Fibroblast of skin of right quadriceps (primary cell): ENCODE measurements around the gene ANKAR.
A peak's percentile ranks its signal among the peaks of the same experiment; 100 is the strongest.
"Not testable (repeated sequence)": the region's sequence is repeated elsewhere in the genome, so short reads cannot be mapped to it uniquely, and the experiment has no call there.

ENCODE experiments used
- DNase-seq: peaks from one replicate; pipeline ENCODE4 v3.0.0-alpha.2; 2013

Gene ANKAR, protein sequence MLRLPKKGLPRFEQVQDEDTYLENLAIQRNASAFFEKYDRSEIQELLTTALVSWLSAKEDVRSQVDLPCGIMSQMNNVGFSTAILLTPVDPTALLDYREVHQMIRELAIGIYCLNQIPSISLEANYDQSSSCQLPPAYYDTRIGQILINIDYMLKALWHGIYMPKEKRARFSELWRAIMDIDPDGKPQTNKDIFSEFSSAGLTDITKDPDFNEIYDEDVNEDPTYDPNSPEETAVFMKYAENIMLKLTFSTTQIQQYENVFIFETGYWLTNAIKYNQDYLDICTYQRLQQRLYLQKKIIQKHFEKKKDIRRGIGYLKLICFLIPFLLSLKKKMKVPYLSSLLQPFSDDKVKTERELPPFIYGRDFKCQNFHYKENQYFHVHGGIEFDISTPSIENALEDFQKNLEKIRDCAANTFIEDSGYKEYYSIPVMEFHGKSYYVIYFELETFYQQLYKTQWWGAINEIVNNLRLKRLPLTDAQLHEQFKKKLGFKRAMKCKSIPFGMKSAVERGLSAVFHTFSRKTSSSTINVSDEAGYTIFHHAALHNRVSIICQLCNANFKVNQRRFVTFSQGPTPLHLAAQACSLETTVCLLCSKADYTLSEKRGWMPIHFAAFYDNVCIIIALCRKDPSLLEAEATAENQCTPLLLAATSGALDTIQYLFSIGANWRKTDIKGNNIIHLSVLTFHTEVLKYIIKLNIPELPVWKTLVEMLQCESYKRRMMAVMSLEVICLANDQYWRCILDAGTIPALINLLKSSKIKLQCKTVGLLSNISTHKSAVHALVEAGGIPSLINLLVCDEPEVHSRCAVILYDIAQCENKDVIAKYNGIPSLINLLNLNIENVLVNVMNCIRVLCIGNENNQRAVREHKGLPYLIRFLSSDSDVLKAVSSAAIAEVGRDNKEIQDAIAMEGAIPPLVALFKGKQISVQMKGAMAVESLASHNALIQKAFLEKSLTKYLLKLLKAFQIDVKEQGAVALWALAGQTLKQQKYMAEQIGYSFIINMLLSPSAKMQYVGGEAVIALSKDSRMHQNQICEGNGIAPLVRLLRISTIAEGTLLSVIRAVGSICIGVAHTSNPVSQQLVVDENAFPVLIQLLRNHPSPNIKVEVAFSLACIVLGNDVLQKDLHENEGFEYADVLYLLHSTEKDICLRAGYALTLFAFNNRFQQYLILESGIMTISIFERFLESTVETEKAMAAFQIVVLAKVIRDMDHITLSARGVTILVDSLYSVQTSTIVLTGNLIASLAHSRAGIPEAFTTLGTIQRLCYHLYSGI (N-terminal part only)

DNA sequence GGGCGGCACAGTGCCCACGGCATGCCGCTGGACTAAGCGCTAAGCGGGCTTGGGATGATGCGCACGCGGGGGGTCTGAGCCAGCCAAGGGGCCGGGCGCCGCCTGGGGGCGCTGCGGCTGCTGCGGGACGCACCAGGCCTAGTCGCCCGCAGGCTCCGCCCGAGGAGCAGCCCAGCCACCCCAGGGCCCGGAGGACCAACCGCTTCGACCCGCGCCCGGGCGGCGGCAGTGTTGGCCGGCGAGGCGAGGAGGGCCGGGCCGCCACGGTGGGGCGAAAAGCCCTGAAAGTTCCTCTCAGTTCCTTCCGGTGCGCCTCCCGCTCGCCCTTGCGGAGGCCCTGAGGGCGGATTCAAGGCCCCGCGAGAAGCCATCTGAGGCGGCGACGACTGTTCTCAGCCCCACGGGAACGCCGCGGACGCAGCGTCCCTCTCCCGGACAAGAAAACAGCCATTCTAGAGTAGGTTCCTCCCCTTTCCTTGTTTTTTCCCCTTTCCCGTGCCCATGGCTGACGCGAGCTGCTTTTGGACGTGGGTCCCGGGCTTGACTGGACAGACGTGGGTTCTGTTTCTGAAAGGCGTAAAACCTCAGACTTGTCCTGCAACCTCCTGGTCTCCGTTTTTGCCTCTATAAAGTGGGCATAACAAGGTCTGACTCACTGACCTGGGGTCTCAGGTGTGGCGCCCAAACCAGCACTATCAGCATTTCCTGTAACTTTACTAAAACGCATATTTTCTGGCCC lies at the start of gene ANKAR:
Gene ANKAR, plus strand, starts transcription at position 297 of the 739 bp plus-strand sequence. CDS start 1,821 bp downstream, outside the sequence.
- DNase-seq, result peak; percentile 90

- no peak for DNase-seq
These were observed 48.8 kb upstream of the ANKAR start for GRCh38 chr2:189625636-189626035.

GRCh38 chr2:189627789-189628188 lies 46.7 kb upstream of the ANKAR start:
- DNase-seq, result no peak

GRCh38 chr2:189628817-189629530 lies 45.5 kb upstream of the ANKAR start:
- DNase-seq, result no peak

- DNase-seq, result no peak
These were observed 44.7 kb upstream of the ANKAR start for GRCh38 chr2:189629531-189630453.

DNA sequence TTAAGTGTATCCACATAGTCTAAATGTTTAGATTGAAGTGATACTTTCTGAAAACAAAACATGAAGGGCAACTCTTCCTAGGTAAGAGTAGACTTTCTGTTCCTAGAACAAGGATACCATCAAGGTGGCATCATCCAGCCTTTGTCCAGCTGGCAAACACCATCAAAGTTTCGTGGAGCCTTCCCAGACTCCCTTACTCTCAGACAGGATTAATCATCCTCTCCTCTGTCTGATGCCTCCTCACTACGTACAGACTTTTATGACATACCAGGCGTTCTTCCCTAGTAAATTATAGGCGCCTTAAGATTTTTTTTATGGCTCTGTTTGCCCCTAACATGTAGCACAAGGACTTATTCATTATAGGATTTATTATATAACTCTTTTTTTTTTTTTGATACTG lies 42.6 kb upstream of the ANKAR start:
- DNase-seq, result peak; percentile 37

- no peak for DNase-seq
These were observed 41.1 kb upstream of the ANKAR start for GRCh38 chr2:189633392-189633811.

DNA sequence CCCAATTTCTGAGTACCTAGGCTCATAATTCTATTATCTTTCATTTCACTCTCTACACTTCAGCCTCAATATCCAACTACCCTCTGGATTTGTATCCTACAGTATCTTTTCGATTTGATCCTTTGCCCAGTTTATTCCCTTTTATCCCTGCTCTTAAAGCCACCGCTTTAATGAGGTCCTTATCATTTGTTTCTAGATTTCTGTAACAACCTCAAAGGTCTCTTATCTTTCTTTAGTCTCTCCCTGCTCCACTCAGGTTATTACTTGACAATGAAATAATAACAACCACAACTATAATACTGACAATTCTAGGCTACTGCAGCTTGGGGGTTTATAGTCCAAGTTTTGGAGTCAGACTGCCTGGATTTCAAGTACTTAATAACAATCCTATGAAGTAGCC lies 39.1 kb upstream of the ANKAR start:
- DNase-seq, result no peak

DNA sequence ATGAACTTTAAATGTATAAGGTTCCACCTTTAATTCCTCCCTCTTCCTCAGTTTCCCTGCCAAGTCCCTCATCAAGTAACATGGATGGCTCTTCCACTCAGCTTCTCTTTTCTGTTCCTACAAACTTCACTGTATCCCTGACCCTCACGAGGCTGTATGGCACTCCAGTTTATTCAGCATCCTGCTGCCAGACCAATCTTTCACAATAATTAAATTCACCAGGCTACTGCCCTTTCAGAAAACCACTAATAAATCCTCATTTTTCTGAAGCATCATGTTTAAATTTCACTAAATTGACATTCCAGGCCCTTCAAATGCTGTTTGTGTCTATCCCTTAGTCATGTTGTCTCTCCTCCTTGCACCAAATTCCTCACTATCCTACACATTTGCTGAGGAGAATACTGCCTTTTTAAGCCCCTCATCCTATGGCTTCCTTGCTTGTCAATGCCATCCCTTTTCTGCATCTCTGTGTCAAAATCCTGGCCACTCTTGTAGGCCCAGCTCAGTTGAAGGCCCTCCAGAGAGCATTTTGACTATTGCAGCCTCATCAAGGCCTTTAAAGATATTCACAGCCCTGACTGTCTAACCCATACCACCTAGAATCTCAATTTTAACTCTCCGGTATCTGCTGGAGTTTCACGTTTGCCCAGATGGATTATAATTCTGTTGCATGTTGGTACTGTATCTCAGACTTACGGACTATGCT lies 36.0 kb upstream of the ANKAR start:
- DNase-seq, result no peak

DNA sequence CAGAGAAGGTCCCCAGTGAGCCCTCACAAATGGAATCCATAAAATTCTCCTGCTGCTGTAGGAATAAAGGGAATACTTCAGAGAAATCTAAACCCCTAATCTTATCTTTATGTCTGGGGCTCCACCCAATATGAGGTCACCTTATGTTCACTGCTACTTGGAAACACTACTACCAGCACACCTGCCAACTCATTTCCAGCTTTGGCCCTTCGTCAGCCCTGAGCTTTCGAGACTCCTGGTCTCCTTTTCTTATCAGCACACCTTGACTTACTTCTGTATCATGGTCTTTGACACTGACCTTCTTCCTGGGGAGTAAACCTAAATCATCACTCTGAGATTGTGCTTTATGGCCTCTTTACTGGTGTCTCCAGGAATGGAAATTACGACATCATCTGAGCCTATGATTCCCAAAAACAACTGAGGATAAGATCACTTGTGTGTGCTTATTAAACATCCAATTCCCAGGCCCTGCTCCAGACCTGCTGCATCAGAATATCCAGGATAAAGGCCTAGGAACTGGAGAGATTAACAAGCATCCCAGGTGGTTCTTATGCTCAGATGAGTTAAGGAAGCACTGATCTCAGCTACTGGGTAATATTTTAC lies 35.4 kb upstream of the ANKAR start:
- no peak for DNase-seq

DNA sequence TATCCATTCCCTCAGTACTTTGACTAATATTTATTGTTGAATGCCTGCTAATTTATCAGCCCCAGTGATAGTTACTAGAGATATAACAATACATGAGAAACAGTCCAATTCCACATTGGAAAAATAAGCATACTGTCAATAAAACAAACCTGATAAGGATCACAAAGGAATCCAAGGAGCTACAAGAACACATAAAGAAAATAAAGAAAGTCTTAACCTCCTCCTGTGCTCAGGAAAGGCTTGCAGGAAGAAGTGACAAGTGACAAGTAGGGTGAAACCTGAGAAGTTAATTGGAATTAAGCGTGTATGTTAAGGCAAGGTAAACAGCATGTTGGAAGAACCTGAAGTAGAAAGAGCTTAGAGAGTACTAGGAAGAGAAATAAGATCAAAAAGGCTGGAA lies 33.5 kb upstream of the ANKAR start:
- DNase-seq, result no peak

GRCh38 chr2:189641590-189641989 lies 32.9 kb upstream of the ANKAR start:
- DNase-seq, result peak; percentile 32

DNA sequence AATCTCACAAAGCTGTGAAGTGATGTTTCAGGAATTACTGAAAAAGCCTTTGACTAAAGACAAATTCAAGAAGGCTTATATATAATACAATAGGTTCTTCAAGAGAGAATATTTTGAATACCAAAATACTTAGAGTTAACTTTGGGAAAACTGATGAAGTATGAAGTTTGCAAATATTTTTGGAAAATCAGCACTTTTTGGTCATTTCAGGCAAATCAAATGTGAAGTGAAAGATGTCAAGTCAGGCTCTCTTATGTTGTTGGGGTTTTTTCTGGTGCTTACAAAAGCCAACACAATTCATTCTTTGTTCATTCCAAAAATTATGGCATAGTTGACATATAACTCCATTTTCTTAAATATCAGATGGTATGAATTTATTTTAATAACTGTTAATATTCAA lies 27.9 kb upstream of the ANKAR start:
- no peak for DNase-seq

GRCh38 chr2:189648846-189649509 lies 25.5 kb upstream of the ANKAR start:
- peak; percentile 38 for DNase-seq

- DNase-seq, result no peak
These were observed 23.2 kb upstream of the ANKAR start for GRCh38 chr2:189651284-189651683.

DNA sequence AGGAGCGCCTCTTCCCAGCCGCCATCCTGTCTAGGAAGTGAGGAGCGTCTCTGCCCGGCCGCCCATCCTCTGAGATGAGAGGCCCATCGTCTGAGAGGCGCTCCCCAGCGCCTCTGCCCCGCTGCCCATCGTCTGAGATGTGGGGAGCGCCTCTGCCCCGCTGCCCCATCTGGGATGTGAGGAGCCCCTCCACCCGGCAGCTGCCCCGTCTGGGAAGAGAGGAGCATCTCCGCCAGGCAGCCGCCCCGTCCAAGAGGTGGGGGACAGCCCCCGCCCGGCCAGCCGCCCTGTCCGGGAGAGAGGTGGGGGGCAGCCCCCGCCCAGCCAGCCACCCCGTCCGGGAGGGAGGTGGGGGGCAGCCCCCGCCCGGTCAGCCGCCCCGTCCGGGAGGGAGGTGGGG lies 21.0 kb upstream of the ANKAR start:
- not testable (repeated sequence) for DNase-seq

DNA sequence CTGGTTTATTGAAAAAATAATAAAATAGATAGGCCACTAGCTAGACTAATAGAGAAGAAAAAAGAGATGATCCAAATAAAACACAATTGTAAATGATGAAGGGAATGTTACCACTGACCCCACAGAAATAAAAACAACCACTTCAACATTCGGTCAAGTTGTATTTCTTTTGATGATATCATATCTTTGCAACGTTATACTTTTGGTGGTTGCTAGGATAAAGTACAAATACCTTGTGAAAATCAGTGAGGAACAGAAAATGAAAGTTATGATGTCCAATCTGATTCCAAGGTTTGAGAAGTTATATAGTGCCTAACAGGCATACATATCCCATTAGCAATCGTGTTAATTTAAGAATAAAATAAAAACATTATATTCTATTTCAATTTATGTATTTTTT lies 19.8 kb upstream of the ANKAR start:
- no peak for DNase-seq

DNA sequence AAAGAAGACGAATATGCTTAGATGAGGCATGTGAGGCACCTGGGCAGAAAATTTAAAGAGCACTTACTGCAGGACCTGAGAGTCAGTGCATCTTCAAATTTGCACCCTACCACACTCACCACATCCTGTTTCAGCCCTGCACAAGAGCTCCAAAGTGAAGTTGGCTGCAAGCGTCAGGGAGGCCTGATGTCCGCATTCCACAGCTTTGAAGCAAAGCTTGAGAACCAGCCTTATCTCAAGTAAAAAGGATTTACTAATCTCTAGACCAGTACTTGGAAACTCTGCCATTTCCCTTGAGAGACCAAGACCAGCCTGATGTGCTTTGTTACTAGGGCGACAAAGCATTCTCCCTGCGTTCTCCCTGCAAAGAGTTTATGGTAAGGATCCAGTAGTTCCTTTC lies 16.6 kb upstream of the ANKAR start:
- peak; percentile 31 for DNase-seq
